Keratinocyte (primary cell): ENCODE results near the gene KLHL29. TPM values are rescaled to one million over a fixed set of nuclear protein-coding genes. Genes with fewer than 3 reads are reported as not detected.

Experiments
- DNase-seq: peaks from one replicate; pipeline ENCODE4 v3.0.0-alpha.2; 2011; ENCODE audit warnings: low read depth, missing footprints, low spot score
- FAIRE-seq: peaks from 2 replicates; lab custom pipeline; 2011; peaks lifted over from hg19 to GRCh38; lab: Jason Lieb, UNC
- H2AFZ ChIP-seq: 2 replicates; pipeline ENCODE4 v1.6.0; 2012; ENCODE audit warnings: low read length, control low read depth, inconsistent platforms; ENCODE audit not compliant: control insufficient read depth
- H3K27ac ChIP-seq: 2 replicates; pipeline ENCODE4 v1.5.1; 2011; ENCODE audit warnings: low read length; ENCODE audit not compliant: control insufficient read depth, insufficient read depth
- H3K27me3 ChIP-seq: 3 replicates; pipeline ENCODE4 v1.6.0; 2011; ENCODE audit warnings: low read length; ENCODE audit not compliant: control insufficient read depth, insufficient read depth; ENCODE audit errors: extremely low read depth
- H3K36me3 ChIP-seq, 2 experiments: 2 replicates in 1 of 2; 3 replicates in 1 of 2; pipeline ENCODE4 v1.5.1; 2011; ENCODE audit warnings: low read length in 2 of 2, mild to moderate bottlenecking in 1 of 2; ENCODE audit not compliant: control insufficient read depth in 2 of 2, insufficient read depth in 2 of 2; ENCODE audit errors: extremely low read depth in 1 of 2
- H3K4me1 ChIP-seq: 3 replicates; pipeline ENCODE4 v1.5.1; 2011; ENCODE audit warnings: low read length; ENCODE audit not compliant: control insufficient read depth, insufficient read depth; ENCODE audit errors: extremely low read depth
- H3K4me2 ChIP-seq: 3 replicates; pipeline ENCODE4 v1.6.0; 2011; ENCODE audit warnings: low read depth, low read length; ENCODE audit not compliant: control insufficient read depth, insufficient read depth; ENCODE audit errors: extremely low read depth
- H3K4me3 ChIP-seq, 3 experiments: fragments of 200-600 bp in 1 of 3; sonication (generic) in 1 of 3; 2 replicates in 2 of 3; 3 replicates in 1 of 3; pipeline ENCODE4 v1.5.1; 2011 to 2016; ENCODE audit warnings: low read length in 3 of 3, mild to moderate bottlenecking in 3 of 3, control low read depth in 2 of 3, inconsistent platforms in 1 of 3, low read depth in 1 of 3, mixed read lengths in 1 of 3, mixed run types in 1 of 3, moderate library complexity in 1 of 3; ENCODE audit not compliant: control insufficient read depth in 2 of 3, insufficient read depth in 2 of 3; ENCODE audit errors: extremely low read depth in 1 of 3
- H3K79me2 ChIP-seq: 2 replicates; pipeline ENCODE4 v1.6.0; 2012; ENCODE audit warnings: low read length; ENCODE audit not compliant: control insufficient read depth, insufficient read depth
- H3K9ac ChIP-seq: 3 replicates; pipeline ENCODE4 v1.6.0; 2011; ENCODE audit warnings: low read length; ENCODE audit not compliant: control insufficient read depth, insufficient read depth; ENCODE audit errors: extremely low read depth
- H3K9me1 ChIP-seq: 3 replicates; pipeline ENCODE4 v1.6.0; 2011; ENCODE audit warnings: low read length; ENCODE audit not compliant: control insufficient read depth, insufficient read depth; ENCODE audit errors: extremely low read depth
- H3K9me3 ChIP-seq: 2 replicates; pipeline ENCODE4 v1.5.1; 2012; ENCODE audit warnings: low read depth, low read length; ENCODE audit not compliant: control insufficient read depth
- H4K20me1 ChIP-seq: 3 replicates; pipeline ENCODE4 v1.6.0; 2011; ENCODE audit warnings: low read length; ENCODE audit not compliant: control insufficient read depth, insufficient read depth; ENCODE audit errors: extremely low read depth
- CTCF ChIP-seq, 3 experiments: IDR thresholded peaks in 1 of 3; conservative IDR thresholded peaks in 1 of 3; optimal IDR thresholded peaks in 1 of 3; 2 replicates in 2 of 3; 3 replicates in 1 of 3; pipeline versions ENCODE3 to v1.5.1; 2011; ENCODE audit warnings: low read length in 3 of 3, mild to moderate bottlenecking in 3 of 3, moderate library complexity in 2 of 3, control low read depth in 1 of 3, inconsistent platforms in 1 of 3; ENCODE audit not compliant: insufficient read depth in 2 of 3; ENCODE audit errors: extremely low read depth in 1 of 3
- EZH2 ChIP-seq: IDR thresholded peaks from one replicate; pipeline ENCODE4 v1.6.1; 2012; ENCODE audit warnings: inconsistent platforms, mild to moderate bottlenecking, low read length, moderate library complexity
- dilution Hi-C: fragments of 300-500 bp; cut with MboI; formaldehyde crosslinking; loops from one replicate; pipeline ENCODE4 v1.7.0; 2020; ENCODE audit warnings: low sequenced_read_pairs; ENCODE audit not compliant: extremely low pct_ligation_motif_present
- polyA plus RNA-seq, 5 experiments: library from polyadenylated mRNA; depleted of rRNA in 3 of 5; stranded (reverse) in 3 of 5; stranded (forward) in 1 of 5; unstranded in 1 of 5; fragments of >200 nt; gene quantifications; 1 replicate in 1 of 5; 2 replicates in 3 of 5; 3 replicates in 1 of 5; pipeline versions ENCODE4 v1.2.1 to v1.2.3, GENCODE V29; 2011 to 2012; ENCODE audit warnings: missing spikeins in 2 of 5, low read depth in 1 of 5, low replicate concordance in 1 of 5

The KLHL29 gene
- polyA plus RNA-seq, 1 donor (not counting 4 experiments of a cell fraction or from before 2014, with no cell fraction given), result 4.7 TPM

- Histone ChIP-seq H3K9me3 (no peaks in the 10 kb centered on the region), H3K4me3 (no peak overlapping the region), H4K20me1 (no peaks in the 10 kb centered on the region), H2AFZ (no peak overlapping the region), H3K27me3 (peaks cover 10% of the 10 kb centered on the region), H3K27ac (no peak overlapping the region), H3K79me2 (no peaks in the 10 kb centered on the region), H3K9me1 (no peaks in the 10 kb centered on the region), H3K9ac (no peak overlapping the region), H3K4me2 (no peak overlapping the region), H3K36me3 (no peaks in the 10 kb centered on the region), H3K4me1 (peaks cover 20% of the 10 kb centered on the region)
- DNase-seq (no peak), FAIRE-seq (no peak)
- TF ChIP-seq EZH2 (no peak), CTCF (optimal IDR thresholded peaks at IDR 0.05 in 1 of 3, IDR thresholded peaks at IDR 0.05 in 1 of 3, conservative IDR thresholded peaks at IDR 0.05 in 1 of 3; ENCODE audit: extremely low read depth in 1 of 3, insufficient read depth in 2 of 3, low read length in 3 of 3) (no peak)
- dilution Hi-C loops, result no loop called here
Measured at GRCh38 chr2:23666241-23666979, 281.4 kb downstream of the KLHL29 start.

- Histone ChIP-seq H3K4me3 (no peak overlapping the region), H3K9me1 (no peaks in the 10 kb centered on the region), H4K20me1 (no peaks in the 10 kb centered on the region), H3K4me2 (no peak overlapping the region), H3K9me3 (no peaks in the 10 kb centered on the region), H3K79me2 (no peaks in the 10 kb centered on the region), H3K27ac (no peak overlapping the region), H3K9ac (no peak overlapping the region), H3K27me3 (peaks cover 10% of the 10 kb centered on the region), H3K4me1 (peaks cover 20% of the 10 kb centered on the region), H2AFZ (no peak overlapping the region), H3K36me3 (no peaks in the 10 kb centered on the region)
- DNase-seq (no peak), FAIRE-seq (no peak)
- dilution Hi-C loops, result no loop called here
- no peak for TF ChIP-seq EZH2
- no peak for TF ChIP-seq CTCF (optimal IDR thresholded peaks at IDR 0.05 in 1 of 3, IDR thresholded peaks at IDR 0.05 in 1 of 3, conservative IDR thresholded peaks at IDR 0.05 in 1 of 3; ENCODE audit: extremely low read depth in 1 of 3, insufficient read depth in 2 of 3, low read length in 3 of 3)
Measured at GRCh38 chr2:23666980-23667357, 282.0 kb downstream of the KLHL29 start.
